Putamen (tissue), 1 donor: ENCODE results near the gene RAD23A.
"Not testable (repeated sequence)": the region's sequence is repeated elsewhere in the genome, so short reads cannot be mapped to it uniquely, and the experiment has no call there.

Experiments used
- DNase-seq: peaks from one replicate; pipeline ENCODE4 v3.0.0-alpha.2; 2016; ENCODE audit warnings: low spot score

Gene RAD23A

DNA sequence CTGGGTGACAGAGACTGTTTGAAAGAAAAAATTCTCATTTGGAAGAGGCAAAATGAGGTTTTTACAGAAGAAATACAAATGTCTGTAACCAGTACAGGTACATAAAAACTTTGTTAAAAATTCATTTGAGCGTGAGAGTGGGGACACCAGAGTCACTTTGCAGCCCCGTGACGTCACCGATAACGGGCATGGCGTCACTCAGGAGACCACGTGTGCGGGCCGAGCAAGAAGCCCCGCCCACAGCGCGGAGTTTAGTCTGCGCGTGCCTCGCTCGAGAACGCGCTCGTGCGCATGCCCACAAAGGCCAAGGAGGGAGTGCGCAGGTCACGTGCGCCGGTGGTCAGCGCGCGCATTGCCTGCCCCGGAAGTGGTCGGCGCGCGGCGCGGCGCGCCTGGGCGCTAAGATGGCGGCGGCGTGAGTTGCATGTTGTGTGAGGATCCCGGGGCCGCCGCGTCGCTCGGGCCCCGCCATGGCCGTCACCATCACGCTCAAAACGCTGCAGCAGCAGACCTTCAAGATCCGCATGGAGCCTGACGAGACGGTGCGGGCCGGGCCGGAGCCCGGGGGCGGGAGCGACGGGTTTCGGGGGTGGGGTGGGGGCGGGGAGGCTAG lies at the start of gene RAD23A:
RAD23A (plus strand) TSS at position 384 of the 613 bp plus-strand sequence; CDS start at position 471, 87 bp downstream.
- DNase-seq = peak; percentile 91

DNA sequence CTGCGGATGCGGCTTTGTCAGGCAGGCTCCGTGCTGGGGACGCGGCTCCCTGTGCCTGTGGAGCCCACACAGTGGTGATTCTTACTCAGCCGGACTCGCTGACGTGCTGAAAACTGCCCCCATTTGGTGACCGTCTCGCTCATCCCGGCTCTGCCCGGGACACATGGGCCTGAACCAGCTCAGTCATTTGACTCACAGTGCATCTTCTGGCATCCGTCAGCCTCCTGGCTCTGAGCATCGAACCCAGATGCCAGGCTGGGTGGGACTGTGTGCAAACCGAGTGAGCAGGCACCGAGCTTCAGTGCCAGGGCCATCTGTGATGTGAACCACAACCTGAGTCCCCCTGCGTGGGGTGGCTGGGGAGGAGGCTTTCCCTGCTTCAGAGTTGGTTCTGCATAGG lies 49.2 kb upstream of the RAD23A start:
- DNase-seq = no peak

DNA sequence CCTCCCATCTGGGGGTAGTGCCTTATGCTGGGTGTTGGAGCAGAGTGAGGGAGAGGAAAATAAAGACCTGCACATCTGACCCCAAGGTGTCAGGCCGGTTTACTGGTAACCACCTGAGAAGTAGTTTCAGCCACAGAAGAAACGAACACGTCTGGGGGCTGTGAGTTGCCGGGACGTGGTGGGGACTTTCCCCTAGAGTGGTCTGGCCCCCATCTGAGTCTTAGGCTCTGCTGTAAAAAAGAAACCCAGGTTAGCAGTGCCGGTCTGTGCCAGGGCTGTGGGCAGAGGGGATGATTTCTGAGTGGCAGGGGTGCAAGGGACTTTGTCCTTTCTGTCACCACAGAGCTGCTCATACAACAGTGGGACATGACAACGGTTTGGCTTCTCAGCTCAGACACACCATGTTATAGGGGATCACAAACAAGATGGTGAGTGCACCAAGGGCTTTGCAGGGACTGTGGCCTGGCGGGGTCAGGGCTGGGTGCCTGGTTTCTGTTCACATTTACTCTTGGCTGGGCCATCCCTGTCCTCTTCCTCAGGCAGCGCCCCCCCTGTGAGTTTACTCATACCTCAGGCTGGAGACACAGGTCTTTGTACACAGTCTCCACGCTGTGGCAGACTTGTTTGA lies 45.7 kb upstream of the RAD23A start:
- DNase-seq = no peak

DNA sequence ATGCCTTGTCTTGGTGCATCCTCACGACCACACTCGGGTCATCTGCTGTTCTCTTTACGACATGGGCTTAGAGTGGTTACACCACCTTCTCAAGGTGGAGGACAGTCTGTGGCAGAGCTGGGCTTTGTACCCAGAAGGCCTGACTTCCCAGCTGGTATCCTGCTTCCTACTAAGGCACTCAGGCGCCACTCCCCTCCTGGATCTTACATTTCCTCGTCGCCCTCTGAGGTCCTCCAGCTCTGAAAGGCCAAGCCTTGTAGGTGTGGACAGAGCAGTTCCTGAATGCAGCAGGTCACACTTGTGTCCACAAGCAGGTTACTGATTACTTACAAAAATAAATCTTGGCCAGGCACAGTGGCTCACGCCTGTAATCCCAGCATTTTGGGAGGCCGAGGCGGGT lies 38.5 kb upstream of the RAD23A start:
- no peak for DNase-seq

DNA sequence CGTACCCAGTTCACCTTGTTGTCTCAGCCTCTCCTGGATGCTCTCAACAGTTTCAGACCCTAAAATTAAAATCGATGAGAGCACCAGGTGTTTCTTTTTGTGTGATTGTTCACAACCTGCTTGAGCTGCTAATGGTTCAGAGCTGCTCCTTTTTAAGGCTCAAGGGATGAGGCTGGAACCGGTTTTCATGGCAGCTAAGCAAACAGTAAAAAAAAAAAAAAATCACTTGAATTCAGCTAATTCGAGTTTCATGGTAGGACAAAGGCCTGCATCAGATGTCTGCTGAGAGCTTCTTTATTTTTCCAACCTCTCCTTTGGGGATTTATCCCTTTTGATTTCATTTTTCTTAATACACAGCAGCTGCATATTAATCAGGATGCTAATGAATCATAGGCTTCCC lies 33.1 kb upstream of the RAD23A start:
- no peak for DNase-seq

DNA sequence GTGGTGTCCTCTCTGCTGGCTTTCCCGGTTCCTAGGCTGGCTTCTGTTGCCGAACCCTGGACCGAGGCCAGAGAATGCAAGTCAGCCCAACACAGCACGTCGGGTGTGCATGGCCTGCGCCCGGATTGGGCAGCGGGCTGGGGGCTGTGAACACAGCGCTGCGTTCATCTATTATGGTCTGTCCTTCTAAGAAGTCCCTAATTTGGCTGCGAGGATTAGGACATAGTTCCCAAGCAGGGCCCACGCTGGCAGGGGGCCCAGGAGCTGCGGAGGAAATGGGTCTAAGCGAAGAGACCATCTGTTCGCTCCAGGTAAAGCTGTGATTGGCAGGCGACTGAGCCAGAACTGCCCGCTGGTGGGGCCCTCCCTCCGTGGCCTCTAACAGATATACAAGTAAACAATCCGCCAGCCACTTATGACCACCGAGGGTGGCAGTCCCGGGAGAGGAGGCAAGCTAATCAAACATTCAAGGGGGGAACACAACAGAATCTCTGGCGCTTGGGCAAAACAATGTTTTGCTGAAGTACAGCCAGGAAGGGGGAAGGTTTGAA lies 32.6 kb upstream of the RAD23A start:
- DNase-seq = peak; percentile 83

DNA sequence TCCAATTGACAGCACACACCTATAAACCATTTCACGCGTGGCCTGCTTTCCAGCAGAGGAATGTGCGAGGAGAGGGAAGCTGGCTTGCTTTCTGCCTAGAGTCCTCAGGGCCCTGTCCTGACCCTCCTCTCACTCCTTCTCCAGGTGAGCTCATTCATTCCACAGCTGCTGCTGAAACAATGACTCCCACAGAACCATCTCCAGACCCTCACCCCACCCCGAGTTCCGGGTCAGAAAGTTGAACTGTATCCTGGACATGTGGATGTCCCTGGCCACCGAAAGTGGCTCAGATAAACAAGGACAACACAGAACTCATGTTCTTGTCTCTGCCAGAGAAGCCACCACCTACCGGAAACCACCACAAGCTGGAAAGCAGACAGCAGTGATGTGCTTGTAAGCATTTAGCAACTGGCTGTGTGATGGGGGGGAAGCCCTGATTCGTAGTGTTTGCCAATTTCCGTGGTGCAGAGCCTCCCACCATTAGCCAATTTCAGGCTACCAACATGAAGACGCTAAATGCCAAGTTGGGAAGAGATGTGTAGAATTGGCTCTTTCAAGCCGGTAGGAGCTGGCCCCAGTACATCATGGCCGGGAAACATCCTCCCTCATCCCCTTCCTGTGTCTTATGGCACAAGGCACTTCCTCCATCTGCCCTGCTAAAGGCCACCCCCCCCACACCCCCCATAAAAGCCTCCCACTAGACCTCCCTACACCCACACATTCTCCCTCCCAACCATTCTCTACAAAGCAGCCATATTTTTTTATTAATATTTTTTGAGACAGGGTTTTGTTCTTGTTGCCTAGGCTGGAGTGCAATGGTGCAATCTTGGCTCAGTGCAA lies 31.6 kb upstream of the RAD23A start:
- DNase-seq = no peak

DNA sequence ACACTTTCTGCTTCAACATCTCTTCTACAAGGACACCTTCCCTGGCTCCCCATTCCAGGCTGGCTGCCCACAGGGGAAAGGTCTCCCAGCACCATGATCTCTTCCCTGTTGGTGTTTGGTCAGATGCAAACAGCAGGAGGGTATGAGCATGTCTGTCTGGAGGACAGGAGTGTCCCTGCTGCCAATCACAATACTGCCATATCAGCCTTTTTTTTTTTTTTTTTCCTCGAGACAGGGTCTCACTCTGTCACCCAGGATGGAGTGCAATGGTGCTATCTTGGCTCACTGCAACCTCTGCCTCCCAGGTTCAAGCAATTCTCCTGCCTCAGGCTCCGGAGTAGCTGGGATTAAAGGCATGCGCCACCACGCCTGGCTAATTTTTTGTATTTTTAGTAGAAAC lies 29.8 kb upstream of the RAD23A start:
- not testable (repeated sequence) for DNase-seq

DNA sequence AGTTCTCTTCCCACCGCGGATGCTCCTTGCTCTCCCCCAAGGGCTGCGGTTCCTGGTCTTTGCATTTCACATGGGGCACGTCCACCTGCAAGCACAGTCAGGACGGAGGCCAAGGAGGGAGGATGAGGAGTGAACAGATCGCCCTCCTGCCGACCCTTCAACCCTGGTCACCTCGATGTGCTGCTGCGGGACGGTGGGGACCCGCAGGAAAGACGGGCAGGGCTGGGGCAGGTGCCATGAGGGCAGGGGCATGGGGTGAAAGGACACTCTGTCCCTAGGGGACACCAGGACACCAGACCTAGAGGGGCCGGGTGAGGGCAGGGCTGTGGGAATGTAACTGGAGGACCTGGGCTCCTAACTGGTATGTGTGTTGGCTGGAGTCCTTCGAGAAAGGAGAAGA lies 27.4 kb upstream of the RAD23A start:
- DNase-seq = no peak

DNA sequence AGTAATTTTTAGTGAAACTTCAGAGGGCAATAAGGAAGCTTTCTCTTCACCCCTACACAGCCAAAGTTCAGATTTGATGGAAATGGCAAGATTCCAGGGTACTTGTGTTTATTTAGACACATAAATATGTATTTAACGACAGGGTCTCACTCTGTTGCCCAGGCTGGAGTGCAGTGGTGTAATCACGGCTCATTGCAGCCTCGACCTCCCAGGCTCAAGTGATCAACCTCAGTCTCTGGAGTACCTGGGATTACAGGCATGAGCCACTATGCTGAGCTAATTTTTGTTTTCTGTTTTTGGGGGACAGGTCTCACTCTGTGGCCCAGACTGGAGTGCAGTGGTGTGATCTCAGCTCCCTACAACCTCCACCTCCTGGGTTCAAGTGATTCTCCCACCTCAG lies 24.6 kb upstream of the RAD23A start:
- DNase-seq = no peak

DNA sequence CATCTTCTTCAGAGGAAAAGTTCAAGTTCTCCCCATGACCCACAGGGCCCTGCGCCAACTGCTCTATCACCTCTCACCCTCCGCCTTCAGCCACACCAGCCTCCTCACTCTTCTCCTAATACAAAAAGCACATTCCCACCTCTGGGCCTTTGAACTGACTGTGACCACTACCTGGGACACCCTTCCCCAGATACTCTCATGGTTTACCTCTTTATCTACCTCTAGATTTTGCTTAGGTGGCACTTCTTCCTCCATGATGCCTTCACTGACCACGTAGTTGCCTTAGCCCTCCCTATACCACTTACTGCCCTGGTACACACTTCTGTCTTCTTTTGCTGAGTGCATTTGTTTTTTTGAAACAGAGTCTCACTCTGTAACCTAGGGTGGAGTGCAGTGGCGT lies 22.7 kb upstream of the RAD23A start:
- no peak for DNase-seq

DNA sequence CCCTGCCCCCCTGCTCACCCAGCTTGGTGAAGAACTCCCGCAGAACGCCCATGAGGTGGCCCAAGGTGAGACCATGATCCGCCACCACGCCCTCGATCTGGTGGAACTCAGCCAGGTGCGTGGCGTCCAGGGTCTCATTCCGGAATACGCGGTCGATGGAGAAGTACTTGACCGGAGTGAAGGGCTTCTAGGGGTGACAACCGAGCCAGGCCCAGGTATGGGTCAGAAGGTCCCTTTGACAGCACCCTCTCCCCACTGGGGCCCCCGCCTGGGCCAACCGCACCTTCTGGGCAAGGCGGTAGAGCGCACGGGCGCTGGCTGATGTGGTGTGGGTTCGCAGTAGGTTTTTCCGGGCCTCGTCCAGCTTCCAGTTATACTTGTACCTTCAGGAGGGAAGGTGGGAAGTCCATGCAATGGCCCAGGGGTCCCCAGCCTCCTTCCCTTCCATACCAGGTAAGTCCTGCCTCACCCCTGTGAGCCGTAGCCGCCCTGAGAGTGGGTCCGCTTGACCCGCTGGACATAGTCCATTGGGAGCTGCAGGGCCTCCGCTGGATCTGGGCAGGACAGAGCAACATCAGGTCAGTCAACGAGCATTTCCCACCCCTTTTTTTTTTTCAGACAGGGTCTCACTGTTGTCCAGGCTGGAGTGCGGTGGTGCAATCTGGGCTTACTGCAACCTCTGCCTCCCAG lies 20.9 kb upstream of the RAD23A start:
- no peak for DNase-seq

DNA sequence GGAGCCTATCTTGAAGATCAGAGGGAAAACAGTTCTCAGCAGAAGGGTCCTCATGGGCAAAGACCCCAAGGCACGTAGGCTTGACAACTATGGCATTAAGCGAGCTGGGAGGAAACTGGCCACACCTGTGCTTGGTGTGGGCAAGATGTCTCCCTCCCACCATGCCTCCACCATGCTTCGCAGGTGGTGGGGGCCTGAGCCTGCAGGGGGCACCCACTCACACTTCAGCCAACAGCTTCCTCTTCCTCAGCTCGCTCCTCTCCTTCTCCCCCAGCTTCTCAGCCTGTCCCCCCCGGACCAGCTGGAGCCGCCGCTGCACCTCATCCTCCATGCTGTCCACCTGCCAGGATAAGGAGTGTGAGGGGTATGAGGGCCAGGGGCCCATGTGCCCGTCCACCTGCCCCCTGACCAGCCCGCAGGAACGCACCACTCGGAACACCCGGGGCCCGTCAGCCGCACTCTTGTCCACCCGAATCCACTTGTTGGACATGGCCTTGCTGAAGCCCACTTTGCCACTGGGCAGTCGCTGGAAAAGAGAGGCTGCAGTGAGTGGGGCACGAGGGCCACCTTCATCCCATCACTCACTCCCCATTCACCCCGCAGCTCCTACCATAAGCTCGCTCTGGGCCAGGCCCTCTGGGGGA lies 15.5 kb upstream of the RAD23A start:
- DNase-seq = no peak

DNA sequence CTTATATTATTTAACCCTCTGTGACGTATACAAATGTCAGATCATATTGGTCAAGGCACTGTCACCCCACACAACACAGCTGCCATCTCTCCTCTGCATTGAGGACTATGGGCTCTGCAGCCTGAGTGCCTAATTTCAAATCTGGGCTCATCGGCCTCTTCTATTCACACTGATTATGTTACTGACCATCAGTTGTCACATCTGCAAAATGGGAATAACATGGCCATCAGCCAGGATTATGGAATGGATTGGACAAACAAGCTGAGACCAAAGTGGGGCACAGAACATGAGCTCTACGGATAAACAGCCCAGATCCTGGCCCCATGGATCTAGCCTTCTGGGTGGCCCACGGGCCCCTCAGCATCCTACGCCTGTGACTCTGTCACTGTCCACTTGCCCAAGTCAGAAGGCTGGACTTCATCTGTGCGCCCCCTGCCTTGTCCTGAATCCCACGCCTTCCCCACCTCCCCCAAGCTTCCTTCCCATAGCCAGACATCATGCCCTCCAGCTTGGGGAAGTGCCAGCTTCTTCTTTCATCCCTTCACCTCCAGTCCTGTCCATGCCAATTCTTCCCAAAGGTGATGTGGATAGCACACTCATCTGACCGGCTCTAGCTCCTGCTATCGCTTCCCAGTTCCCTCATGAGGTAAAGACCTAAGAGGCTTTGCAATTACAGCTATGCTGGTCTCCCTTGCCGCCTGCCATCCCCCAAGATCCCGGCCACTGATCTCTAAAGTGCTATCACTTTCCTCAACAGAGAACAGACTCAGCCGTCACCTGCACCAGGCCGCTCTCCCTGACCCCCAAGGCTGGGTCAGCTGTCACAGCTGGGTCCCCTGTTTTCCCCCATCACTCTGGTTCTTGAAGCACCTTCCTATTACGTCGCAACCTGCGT lies 13.0 kb upstream of the RAD23A start:
- DNase-seq = no peak

DNA sequence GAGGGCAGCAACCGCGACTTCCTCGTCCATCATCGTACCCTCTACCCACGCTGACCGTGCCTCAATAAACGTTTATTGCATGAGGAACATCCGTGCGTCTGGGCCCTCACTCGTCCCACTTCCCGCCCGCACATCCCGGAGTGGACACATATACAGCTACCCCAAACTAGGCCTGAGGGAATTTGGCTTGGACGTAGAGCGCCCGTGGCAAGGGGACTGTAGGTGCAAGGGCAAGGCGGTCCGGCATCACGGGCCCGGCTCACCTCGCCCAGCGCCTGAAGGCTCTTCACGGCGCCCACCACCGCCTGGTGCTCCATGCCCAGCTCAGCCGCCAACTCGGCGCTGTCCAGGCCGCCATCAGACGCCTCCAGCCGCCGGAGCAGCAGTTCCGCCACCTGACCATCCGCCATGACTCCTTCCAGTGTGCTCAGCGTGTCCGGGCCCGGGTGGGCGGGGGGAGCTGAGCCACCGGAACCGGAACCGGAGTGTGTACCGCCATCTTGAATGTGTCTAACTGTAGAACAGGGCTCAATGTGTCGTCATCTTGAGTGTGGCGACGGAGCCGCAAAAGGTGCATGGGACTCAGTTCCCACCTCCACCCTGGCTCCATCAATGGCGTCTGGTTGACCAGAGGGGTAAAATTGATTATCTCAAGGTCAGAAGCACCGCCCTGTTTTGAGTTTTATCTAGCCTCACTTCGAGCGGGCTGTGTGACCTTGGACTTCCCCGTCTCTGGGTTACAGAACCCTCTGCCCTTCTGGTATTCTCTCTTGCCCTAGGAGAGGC lies 12.2 kb upstream of the RAD23A start, which contains the start of gene FARSA:
FARSA (minus strand) TSS at position 425 of the 786 bp plus-strand sequence; CDS start at position 410, 15 bp downstream.
- DNase-seq = peak; percentile 95

DNA sequence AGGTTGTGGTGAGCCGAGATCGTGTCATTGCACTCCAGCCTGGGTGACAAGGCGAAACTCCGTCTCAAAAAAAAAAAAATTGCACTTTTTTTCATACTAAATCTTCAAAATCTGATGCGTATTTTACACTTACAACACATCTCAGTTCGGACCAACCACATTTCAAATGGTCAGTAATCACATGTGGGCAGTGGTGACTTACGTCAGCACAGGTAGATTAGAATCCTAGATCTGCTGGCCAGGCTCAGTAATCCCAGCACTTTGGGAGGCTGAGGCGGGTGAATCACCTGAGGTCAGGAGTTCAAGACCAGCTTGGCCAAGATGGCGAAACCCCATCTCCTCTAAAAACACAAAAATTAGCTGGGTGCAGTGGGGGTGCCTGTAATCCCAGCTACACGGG lies 10.6 kb upstream of the RAD23A start:
- no peak for DNase-seq

DNA sequence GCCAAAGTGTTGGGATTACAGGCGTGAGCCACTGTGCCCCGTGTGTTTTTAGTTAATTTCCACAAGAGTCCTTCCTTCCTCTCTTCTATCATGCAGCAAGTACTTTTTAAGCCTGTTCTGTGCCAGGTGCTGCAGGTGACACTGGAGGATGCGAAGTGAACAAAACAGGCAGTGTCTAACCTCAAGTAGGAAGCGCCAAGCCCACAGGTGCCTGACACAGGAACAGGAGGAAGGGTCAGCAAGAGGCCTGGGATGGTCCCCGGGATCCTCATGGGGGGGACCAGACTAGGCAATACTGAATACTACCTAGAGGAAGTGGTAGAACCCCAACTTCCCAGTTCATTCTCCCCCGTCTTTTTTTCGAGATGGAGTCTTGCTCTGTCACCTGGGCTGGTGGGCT lies 9.1 kb upstream of the RAD23A start:
- DNase-seq = no peak

DNA sequence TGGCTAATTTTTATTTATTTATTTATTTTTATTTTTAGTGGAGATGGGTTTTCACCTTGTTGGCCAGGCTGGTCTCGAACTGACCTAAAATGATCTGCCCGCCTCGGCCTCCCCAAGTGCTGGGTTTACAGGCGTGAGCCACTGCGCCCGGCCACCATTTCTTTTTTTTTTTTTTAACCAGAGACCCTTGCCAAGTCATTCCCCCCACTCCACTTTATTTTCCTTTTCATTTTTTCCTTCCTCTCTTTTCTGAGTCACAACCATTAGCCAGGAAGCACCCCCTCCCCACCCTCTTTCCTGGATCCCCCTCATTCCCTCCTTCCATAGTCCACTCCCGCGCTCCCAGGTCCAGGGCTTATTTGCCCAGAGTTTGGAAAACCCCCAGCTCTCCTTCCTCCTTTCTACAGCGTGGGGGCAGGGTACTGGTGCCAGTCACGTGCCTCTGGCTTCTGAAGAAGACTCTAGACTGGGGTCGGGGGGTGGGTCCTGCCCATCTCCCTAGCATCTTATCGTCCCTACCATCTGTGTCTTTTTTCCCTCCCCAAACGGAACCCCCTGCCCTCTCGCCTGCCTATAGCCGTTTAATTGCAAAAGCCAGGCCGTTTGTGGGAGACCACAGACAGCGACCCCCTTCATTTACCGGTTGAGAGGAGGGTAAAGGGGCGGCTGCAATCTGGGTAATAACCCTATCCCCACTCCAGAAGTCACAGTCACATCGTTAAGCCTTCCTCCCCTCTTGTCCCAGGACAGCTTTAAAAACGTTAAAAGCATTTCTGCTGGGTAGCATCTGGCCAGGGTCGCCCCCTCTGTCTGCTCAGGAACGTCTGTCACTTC lies 8.4 kb upstream of the RAD23A start:
- DNase-seq = no peak
